OCI-LY1 (cell line): ENCODE data around the gene GLYAT.

ENCODE experiments used
- H2AFZ ChIP-seq: fragments of 200-600 bp; sonication (generic), shearing (Covaris generic); 2 replicates; pipeline ENCODE4 v1.6.0; 2014; ENCODE audit warnings: antibody characterized with exemption, mild to moderate bottlenecking, low read length
- H3F3A ChIP-seq: fragments of 200-600 bp; sonication (generic), shearing (Covaris generic); 2 replicates; pipeline ENCODE4 v1.6.0; 2014; ENCODE audit warnings: mild to moderate bottlenecking, antibody characterized with exemption, low read length, moderate library complexity; ENCODE audit not compliant: insufficient read depth
- H3K27ac ChIP-seq: fragments of 200-600 bp; sonication (generic); 2 replicates; pipeline ENCODE4 v1.5.1; 2014; ENCODE audit warnings: low read length, mixed run types, mild to moderate bottlenecking, low read depth; ENCODE audit not compliant: poor library complexity, severe bottlenecking
- H3K27me3 ChIP-seq: fragments of 200-600 bp; sonication (generic); 2 replicates; pipeline ENCODE4 v1.6.0; 2014; ENCODE audit warnings: antibody characterized with exemption, mild to moderate bottlenecking, low read length, moderate library complexity; ENCODE audit not compliant: insufficient read depth
- H3K36me3 ChIP-seq: fragments of 200-600 bp; sonication (generic); 2 replicates; pipeline ENCODE4 v1.6.1; 2014; ENCODE audit warnings: mild to moderate bottlenecking, antibody characterized with exemption, low read length, moderate library complexity, mixed read lengths; ENCODE audit not compliant: insufficient read depth
- H3K4me1 ChIP-seq: fragments of 200-600 bp; sonication (generic); 2 replicates; pipeline ENCODE4 v1.5.1; 2014; ENCODE audit warnings: mild to moderate bottlenecking, low read length, moderate library complexity; ENCODE audit not compliant: insufficient read depth, severe bottlenecking
- H3K4me2 ChIP-seq: fragments of 200-600 bp; sonication (generic), shearing (Covaris generic); 2 replicates; pipeline ENCODE4 v1.6.1; 2014; ENCODE audit warnings: low read length
- H3K4me3 ChIP-seq: fragments of 200-600 bp; sonication (generic); 2 replicates; pipeline ENCODE4 v1.5.1; 2014; ENCODE audit warnings: low read length, low read depth, mild to moderate bottlenecking, mixed read lengths; ENCODE audit not compliant: poor library complexity, severe bottlenecking
- H3K79me2 ChIP-seq: fragments of 200-600 bp; shearing (Covaris generic); 2 replicates; pipeline ENCODE4 v1.6.1; 2016; ENCODE audit warnings: mixed run types, low read length, mixed read lengths; ENCODE audit not compliant: insufficient read depth
- H3K9ac ChIP-seq: fragments of 200-600 bp; sonication (generic), shearing (Covaris generic); 2 replicates; pipeline ENCODE4 v1.6.1; 2014; ENCODE audit warnings: mild to moderate bottlenecking, low read length, mixed read lengths
- H3K9me2 ChIP-seq: fragments of 200-600 bp; sonication (generic), shearing (Covaris generic); 2 replicates; pipeline ENCODE4 v1.6.1; 2014; ENCODE audit warnings: low read depth, mild to moderate bottlenecking, low read length, mixed read lengths
- H3K9me3 ChIP-seq: fragments of 200-600 bp; shearing (Covaris generic); 2 replicates; pipeline ENCODE4 v1.6.1; 2014; ENCODE audit warnings: low read length, mixed read lengths
- H4K20me1 ChIP-seq: fragments of 200-600 bp; sonication (generic), shearing (Covaris generic); 2 replicates; pipeline ENCODE4 v1.6.0; 2016; ENCODE audit warnings: mild to moderate bottlenecking, low read length; ENCODE audit not compliant: insufficient read depth
- CTCF ChIP-seq: fragments of 200-600 bp; sonication (generic), shearing (Covaris generic); IDR thresholded peaks from 2 replicates; pipeline ENCODE4 v1.5.1; 2017; ENCODE audit warnings: mild to moderate bottlenecking, antibody characterized with exemption, low read length, moderate library complexity, mixed read lengths
- EZH2 ChIP-seq: fragments of 200-600 bp; sonication (generic), shearing (Covaris generic); IDR thresholded peaks from 2 replicates; pipeline ENCODE4 v1.8.0; 2017; ENCODE audit warnings: borderline replicate concordance, mixed run types, mild to moderate bottlenecking, antibody characterized with exemption, low read length, moderate library complexity, mixed read lengths

The GLYAT gene

GRCh38 chr11:58740447-58740846 is 8.7 kb upstream of the GLYAT start:
- H2AFZ ChIP-seq = no peak overlapping the region
- no peaks in the 10 kb centered on the region for H3K36me3 ChIP-seq

GRCh38 chr11:58739725-58740430 is 8.1 kb upstream of the GLYAT start:
- H3K27me3 ChIP-seq = no peaks in the 10 kb centered on the region
- H3K9me3 ChIP-seq = no peaks in the 10 kb centered on the region
- H4K20me1 ChIP-seq = no peaks in the 10 kb centered on the region
- H3K9ac ChIP-seq = no peak overlapping the region
- no peak overlapping the region for H2AFZ ChIP-seq
- TF ChIP-seq EZH2 = no peak
- no peak for TF ChIP-seq CTCF
- no peak overlapping the region for H3K4me3 ChIP-seq
- no peaks in the 10 kb centered on the region for H3F3A ChIP-seq
- H3K4me2 ChIP-seq = no peak overlapping the region
- H3K36me3 ChIP-seq = no peaks in the 10 kb centered on the region
- H3K27ac ChIP-seq = no peak overlapping the region
- no peaks in the 10 kb centered on the region for H3K79me2 ChIP-seq
- no peaks in the 10 kb centered on the region for H3K4me1 ChIP-seq
- H3K9me2 ChIP-seq = no peaks in the 10 kb centered on the region

More at GRCh38 chr11:58740447-58740846, 8.7 kb upstream of the GLYAT start:
- H3K79me2 ChIP-seq = no peaks in the 10 kb centered on the region
- H3K4me2 ChIP-seq = no peak overlapping the region
- H3K4me3 ChIP-seq = no peak overlapping the region
- H3K9ac ChIP-seq = no peak overlapping the region
- H3K27ac ChIP-seq = no peak overlapping the region
- H3K9me3 ChIP-seq = no peaks in the 10 kb centered on the region
- no peaks in the 10 kb centered on the region for H4K20me1 ChIP-seq
- H3K9me2 ChIP-seq = no peaks in the 10 kb centered on the region
- no peaks in the 10 kb centered on the region for H3K4me1 ChIP-seq
- no peaks in the 10 kb centered on the region for H3F3A ChIP-seq
- no peaks in the 10 kb centered on the region for H3K27me3 ChIP-seq
- TF ChIP-seq CTCF (no peak), EZH2 (no peak)

- TF ChIP-seq CTCF (no peak), EZH2 (no peak)
- Histone ChIP-seq H3K4me1 (no peaks in the 10 kb centered on the region), H3F3A (no peaks in the 10 kb centered on the region), H3K79me2 (no peaks in the 10 kb centered on the region), H3K9me3 (no peaks in the 10 kb centered on the region), H2AFZ (no peak overlapping the region), H3K27me3 (no peaks in the 10 kb centered on the region), H3K9me2 (no peaks in the 10 kb centered on the region), H4K20me1 (no peaks in the 10 kb centered on the region), H3K4me2 (no peak overlapping the region), H3K9ac (no peak overlapping the region), H3K27ac (no peak overlapping the region), H3K36me3 (no peaks in the 10 kb centered on the region), H3K4me3 (no peak overlapping the region)
Measured at GRCh38 chr11:58734681-58735490, 3.1 kb upstream of the GLYAT start.
